Raji (cell line): ENCODE data around the gene IL10RA.

Experiments used
- POLR2A ChIP-seq: IDR thresholded peaks from 2 replicates; pipeline ENCODE4 v1.6.1; 2011; ENCODE audit warnings: low read depth, low read length, control low read depth; ENCODE audit not compliant: insufficient read depth

Gene IL10RA

GRCh38 chr11:118008271-118008911 is 22.2 kb downstream of the IL10RA start:
- TF ChIP-seq POLR2A = no peak

- peak; percentile 49 for TF ChIP-seq POLR2A
These were observed 23.9 kb downstream of the IL10RA start for GRCh38 chr11:118009864-118010737.

DNA sequence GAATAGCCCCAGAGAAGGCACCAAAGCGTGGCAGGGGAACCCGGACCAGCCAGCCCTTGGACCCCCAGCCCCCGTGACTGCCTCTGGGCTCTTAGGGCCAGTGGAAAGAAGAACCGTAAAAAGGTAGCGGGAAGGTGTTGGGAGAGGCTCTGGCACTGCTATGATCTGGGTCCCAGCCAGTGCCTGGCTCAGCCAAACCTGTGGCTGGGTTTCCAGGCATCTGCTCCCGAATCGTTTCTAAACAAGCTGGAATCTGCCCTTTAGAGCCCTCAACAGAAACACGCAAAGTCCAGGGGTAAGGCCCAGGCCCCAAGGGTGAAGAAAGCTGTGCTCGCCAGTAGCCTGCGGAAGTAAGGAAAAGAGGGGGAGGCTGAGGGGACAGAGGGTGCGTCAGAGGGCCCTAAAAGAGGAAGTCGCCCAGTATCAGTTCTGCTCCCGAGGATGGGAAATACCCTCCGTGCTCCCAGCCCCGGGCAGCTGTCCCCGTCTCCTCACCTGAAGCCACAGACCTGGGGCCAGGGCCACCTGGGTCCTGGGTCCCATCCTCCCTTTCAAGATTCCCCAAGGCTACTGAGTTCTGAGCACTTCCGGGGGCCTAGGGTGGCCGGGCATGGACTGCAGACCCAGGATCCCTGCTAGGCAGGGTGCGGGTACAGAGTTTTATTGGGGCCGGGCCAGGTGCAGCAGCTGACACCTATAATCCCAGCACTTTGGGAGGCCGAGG is 24.7 kb downstream of the IL10RA start:
- TF ChIP-seq POLR2A = no peak; the same call in 1 of the 2 replicates

DNA sequence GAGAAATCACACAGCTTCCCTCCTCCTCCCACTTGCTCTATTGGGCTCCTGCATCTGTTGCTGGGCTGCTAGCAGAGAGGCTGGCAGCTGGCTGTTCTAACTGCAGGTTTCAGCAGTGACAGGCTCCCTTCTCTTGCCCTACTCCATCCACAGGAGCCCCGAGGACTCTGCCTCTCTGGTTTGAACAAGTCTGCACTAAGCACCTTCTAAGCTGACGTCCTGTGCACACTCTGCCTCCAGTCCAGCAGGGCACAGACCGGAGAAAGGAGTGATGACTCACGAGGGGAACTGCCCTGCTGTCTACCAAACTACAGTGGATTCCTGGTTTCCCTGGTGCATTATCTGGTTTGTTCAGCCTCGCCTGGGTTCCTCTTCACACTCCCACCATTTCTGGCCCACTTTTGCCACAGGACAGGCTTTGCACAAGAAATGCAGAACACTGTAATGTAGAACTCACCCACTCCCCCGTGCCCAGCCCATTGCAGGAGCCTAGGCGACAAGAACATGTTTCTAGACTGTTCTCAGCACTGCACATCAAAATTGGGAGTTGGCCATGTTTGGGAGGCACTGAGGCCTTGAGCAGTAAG is 26.0 kb downstream of the IL10RA start:
- TF ChIP-seq POLR2A = no peak

DNA sequence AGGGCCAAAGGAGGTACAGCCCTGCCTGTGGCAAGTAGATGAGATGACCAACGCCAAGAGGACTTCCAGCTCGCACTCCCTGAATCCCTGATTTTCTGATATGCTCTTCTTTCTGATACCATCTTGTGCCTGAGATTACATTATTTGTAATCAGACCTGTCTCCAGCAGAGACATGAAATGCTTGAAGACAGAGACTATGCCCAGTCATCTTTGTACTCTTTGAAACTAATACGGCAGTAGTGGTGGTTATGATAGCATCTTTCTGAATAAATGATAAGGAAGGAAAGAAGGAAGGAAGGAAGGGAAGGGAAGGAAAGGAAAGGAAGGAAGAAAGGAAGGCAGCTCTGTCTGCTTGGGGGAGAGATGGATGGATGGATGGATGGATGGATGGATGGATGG is 27.8 kb downstream of the IL10RA start:
- no peak for TF ChIP-seq POLR2A

DNA sequence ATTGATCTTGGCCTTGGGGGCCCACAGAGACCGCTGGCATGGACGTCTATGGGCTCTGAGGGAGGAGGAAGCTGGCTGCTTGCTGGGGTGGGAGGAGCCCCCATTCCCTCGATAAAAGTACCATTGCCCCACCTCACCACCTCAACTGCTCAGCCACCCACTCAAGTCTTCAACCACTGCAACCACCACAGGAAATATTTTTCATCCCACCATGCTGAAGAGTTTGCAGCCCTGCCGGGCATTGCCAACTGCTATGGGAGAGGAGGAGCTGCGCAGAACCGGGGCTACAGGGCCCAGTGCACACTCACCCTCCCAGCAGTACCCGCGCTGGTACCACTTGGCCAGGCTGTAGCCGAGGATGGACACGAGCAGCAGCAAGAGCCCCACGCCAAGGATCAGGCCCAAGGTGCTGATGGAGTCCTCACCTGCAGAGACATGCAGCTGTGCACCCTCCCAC is 29.2 kb downstream of the IL10RA start:
- no peak for TF ChIP-seq POLR2A

DNA sequence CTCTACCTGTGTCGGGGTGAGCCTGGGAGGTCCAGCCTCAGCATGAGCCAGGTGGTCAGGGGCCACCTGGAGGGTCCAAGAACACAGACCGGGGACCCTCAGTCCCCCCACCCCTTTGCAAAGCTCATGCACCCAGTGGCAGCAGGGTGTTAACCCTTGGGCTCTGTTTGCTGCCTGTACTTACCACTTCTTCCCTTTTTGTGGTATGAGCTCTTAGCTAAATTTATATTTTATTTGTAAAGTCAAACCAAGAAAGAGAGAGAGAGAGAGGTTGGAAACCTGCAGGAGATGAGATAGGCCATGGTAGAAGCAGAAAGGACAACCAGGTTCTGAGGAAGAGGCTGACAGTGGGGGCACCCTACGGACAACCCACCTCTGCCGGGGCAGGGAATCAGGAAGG is 29.9 kb downstream of the IL10RA start:
- TF ChIP-seq POLR2A = no peak

- no peak for TF ChIP-seq POLR2A
These were observed 30.9 kb downstream of the IL10RA start for GRCh38 chr11:118017111-118017510.

DNA sequence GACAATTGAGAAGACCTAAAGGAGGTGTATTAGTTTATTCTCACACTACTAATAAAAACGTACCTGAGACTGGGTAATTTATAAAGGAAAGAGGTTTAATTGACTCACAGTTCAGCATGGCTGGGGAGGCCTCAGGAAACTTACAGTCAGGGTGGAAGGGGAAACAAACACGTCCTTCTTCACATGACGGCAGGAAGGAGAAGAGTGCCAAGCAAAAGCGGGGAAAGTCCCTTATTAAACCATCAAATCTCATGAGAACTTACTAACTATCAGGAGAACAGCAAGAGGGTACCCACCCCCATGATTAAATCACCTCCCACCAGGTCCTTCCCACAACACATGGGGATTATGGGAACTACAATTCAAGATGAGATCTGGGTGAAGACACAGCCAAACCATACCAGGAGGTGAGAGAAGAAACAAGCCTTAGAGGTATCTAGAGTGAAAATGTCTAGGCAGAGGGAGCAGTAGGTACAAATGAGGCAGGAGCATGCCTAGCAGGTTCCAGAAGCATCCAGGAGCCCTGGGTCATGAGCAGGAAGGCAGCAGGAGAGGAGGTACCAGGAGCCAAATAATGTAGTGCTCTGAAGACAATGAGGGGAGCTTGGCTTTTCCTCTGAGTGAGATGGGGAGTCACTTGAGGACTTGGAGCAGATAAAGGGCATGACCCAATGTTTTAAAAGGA is 31.6 kb downstream of the IL10RA start:
- no peak for TF ChIP-seq POLR2A

DNA sequence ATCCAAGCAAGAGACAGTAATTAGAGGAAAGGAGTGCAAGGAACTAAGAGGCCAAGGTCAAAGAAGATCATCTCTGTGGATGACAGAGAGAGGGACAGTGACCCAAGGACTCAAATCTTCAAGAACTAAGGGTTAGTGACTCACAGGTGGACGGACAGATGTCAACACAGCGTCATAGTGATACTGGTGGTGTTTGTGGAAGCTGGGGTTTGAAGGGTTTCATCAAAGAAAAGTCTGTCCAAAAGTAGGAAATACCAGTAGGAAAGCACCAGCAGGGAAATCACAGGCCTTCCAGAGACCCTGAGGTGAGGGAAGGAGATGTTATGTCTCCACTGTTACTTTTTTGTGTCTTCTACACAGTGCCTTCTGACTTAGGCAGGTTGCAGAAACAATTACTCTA is 32.2 kb downstream of the IL10RA start:
- no peak for TF ChIP-seq POLR2A

- no peak for TF ChIP-seq POLR2A
These were observed 35.0 kb downstream of the IL10RA start for GRCh38 chr11:118021146-118021545.

DNA sequence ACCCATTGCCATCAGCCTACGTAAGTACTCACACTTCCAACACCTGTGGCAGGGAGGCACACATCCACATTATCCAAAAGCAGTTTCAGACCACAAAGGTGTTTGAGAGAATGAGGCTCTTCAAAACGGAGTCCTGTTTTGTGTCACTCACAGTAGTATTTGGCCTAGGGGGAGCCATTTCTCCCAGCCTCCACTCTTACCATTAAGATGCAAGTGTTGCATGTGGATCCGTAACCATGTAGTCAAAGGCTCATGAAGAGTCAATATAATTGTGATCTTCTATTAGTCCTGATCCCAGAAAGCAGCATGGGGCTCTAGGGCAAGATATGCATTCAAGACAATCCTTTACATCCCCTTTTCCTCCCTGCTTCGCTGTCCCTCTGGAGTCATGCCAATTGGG is 41.5 kb downstream of the IL10RA start:
- TF ChIP-seq POLR2A = no peak

DNA sequence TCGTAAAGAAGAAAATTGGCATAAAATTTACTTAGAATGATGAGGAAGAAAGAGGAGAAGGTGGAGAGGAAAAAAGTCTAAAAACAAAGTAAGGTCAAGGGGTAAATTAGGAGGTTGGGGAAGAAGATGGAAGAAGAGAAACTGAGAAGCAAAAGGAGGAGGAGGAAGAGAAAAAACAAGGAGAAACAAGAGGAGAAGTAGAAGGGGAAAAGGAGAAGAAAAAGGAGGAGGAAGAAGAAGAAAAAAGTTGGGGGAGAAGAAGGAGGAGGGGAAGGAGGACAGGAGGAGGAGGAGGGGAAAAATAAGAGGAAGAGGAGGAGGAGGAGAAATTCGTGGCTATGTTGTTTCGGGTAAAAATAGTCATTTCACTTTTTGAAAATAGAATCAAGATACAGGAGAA is 42.4 kb downstream of the IL10RA start:
- TF ChIP-seq POLR2A = no peak

GRCh38 chr11:118033443-118033842 is 47.2 kb downstream of the IL10RA start:
- no peak for TF ChIP-seq POLR2A

DNA sequence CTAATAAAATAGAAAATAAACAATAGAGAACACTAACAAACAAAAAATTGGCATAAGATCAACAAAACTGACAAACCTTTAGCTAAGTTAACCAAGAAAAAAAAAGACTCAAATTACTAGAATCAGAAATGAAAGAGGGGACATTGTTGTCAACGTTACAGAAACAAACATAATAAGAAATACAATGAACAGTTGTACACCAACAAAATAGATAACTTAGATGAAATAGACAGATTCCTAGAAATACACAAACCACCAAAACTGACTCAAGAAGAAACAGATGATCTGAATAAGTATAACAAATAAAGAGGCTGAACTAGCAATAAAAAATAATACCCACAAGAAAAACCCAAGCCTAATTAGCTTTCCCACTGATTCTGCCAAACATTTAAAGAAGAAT is 55.9 kb downstream of the IL10RA start:
- no peak for TF ChIP-seq POLR2A
